Activated CD4-positive, alpha-beta T cell treated with anti-CD3 and anti-CD28 coated beads for 48 hours (primary cell): ENCODE measurements around the gene STX5.
"Not testable (repeated sequence)": the region's sequence is repeated elsewhere in the genome, so short reads cannot be mapped to it uniquely, and the experiment has no call there.

ENCODE experiments used
- DNase-seq: peaks from one replicate; pipeline ENCODE4 v3.0.0-alpha.2; 2020

Gene STX5

GRCh38 chr11:62831520-62832335 is at the start of gene STX5:
Gene STX5 (minus strand): TSS chr11:62832051. CDS start chr11:62831243, 808 bp downstream.
- DNase-seq, result peak; percentile 100

GRCh38 chr11:62880803-62881578 is 49.1 kb upstream of the STX5 start, which contains the start of gene SLC3A2:
Gene SLC3A2 (plus strand): TSS chr11:62880896. CDS start chr11:62881024, 128 bp downstream.
- peak; percentile 89 for DNase-seq

GRCh38 chr11:62880231-62880802 is 48.5 kb upstream of the STX5 start:
- DNase-seq, result peak; percentile 71

GRCh38 chr11:62879235-62879978 is 47.6 kb upstream of the STX5 start:
- DNase-seq, result no peak

GRCh38 chr11:62876712-62877111 is 44.9 kb upstream of the STX5 start:
- no peak for DNase-seq

- no peak for DNase-seq
Observed at GRCh38 chr11:62875698-62876478, 44.0 kb upstream of the STX5 start.

- no peak for DNase-seq
Observed at GRCh38 chr11:62874851-62875250, 43.0 kb upstream of the STX5 start.

GRCh38 chr11:62865635-62866034 is 33.8 kb upstream of the STX5 start:
- no peak for DNase-seq

GRCh38 chr11:62863687-62864335 is 32.0 kb upstream of the STX5 start:
- no peak for DNase-seq

- DNase-seq, result not testable (repeated sequence)
Observed at GRCh38 chr11:62861564-62862192, 29.8 kb upstream of the STX5 start.

- DNase-seq, result no peak
Observed at GRCh38 chr11:62860835-62861563, 29.1 kb upstream of the STX5 start.

GRCh38 chr11:62859281-62859703 is 27.4 kb upstream of the STX5 start:
- not testable (repeated sequence) for DNase-seq

- no peak for DNase-seq
Observed at GRCh38 chr11:62858201-62858600, 26.4 kb upstream of the STX5 start.

- DNase-seq, result no peak
Observed at GRCh38 chr11:62857541-62857982, 25.7 kb upstream of the STX5 start.

GRCh38 chr11:62856333-62856895 is 24.6 kb upstream of the STX5 start:
- DNase-seq, result no peak

- peak; percentile 99 for DNase-seq
Observed at GRCh38 chr11:62855571-62856332, 23.9 kb upstream of the STX5 start.

- DNase-seq, result no peak
Observed at GRCh38 chr11:62854825-62855570, 23.1 kb upstream of the STX5 start.
